Thymus (tissue), 14 donors: ENCODE measurements around the gene GPR108. TPM values are rescaled to one million over a fixed set of nuclear protein-coding genes. Genes with fewer than 3 reads are reported as not detected.
A peak's percentile ranks its signal among the peaks of the same experiment; 100 is the strongest.
"Not testable (repeated sequence)": the region's sequence is repeated elsewhere in the genome, so short reads cannot be mapped to it uniquely, and the experiment has no call there.

Experiments used
- DNase-seq, 9 donors: peaks; one replicate each; pipeline ENCODE4 v3.0.0-alpha.2; 2013; ENCODE audit warnings: low spot score in 9 of 9, low read depth in 6 of 9, missing footprints in 1 of 9
- H3K27ac ChIP-seq, 2 donors: one replicate each; pipeline ENCODE4 v1.5.1; 2013; ENCODE audit warnings: control low read depth in 1 of 2, low read depth in 1 of 2, low read length in 1 of 2, mild to moderate bottlenecking in 1 of 2, moderate library complexity in 1 of 2
- H3K27me3 ChIP-seq, 2 donors: one replicate each; pipeline ENCODE4 v1.5.1; 2013; ENCODE audit warnings: low read length in 1 of 2; ENCODE audit not compliant: control insufficient read depth in 2 of 2, insufficient read depth in 1 of 2
- H3K36me3 ChIP-seq, 2 donors: one replicate each; pipeline ENCODE4 v1.5.1; 2013; ENCODE audit warnings: low read length in 1 of 2, mild to moderate bottlenecking in 1 of 2, moderate library complexity in 1 of 2; ENCODE audit not compliant: control insufficient read depth in 2 of 2, insufficient read depth in 2 of 2
- H3K4me1 ChIP-seq, 2 donors: one replicate each; pipeline ENCODE4 v1.5.1; 2013; ENCODE audit warnings: low read length in 2 of 2; ENCODE audit not compliant: control insufficient read depth in 2 of 2, insufficient read depth in 2 of 2
- H3K4me3 ChIP-seq, 2 donors: one replicate each; pipeline ENCODE4 v1.5.1; 2013; ENCODE audit warnings: low read length in 2 of 2, control low read depth in 1 of 2, mild to moderate bottlenecking in 1 of 2
- H3K9me3 ChIP-seq, 2 donors: one replicate each; pipeline ENCODE4 v1.5.1; 2013; ENCODE audit warnings: low read length in 1 of 2, mild to moderate bottlenecking in 1 of 2; ENCODE audit not compliant: control insufficient read depth in 2 of 2, insufficient read depth in 1 of 2
- WGBS: extraction: QIAGEN DNeasy Blood & Tissue Kit; methylation state at CpG from one replicate; pipeline ENCODE4 v1.1.7; 2013; 5-methylcytosine and 5-hydroxymethylcytosine counted together
- long read RNA-seq, 10 donors: transcript quantifications; one replicate each; lab custom pipeline, GENCODE V29; 2026
- polyA plus RNA-seq: library from polyadenylated mRNA; stranded (reverse); fragments of 200-250 nt; gene quantifications from one replicate; pipeline ENCODE4 v1.2.3, GENCODE V29; 2013
- total RNA-seq: library from RNA; stranded (reverse); fragments of 120-200 nt; gene quantifications from one replicate; pipeline ENCODE4 v1.2.4, GENCODE V29; 2013
- donor health status: healthy.

Gene GPR108
- total RNA-seq (34.9 TPM), polyA plus RNA-seq (106 TPM)
- long read RNA-seq, donor 1, result 0 reads
- long read RNA-seq, donor 2, transcript GPR108-201 (18 exons, 2,057 nt), result major isoform, 12 of 18 reads
- long read RNA-seq, donor 2, partial matches to known transcripts, result 0 of 18 reads
- long read RNA-seq, donor 2, other reads (novel, unspliced or antisense), result 0 of 18 reads
- long read RNA-seq, donor 3, transcript GPR108-201 (18 exons, 2,057 nt), result major isoform, 9 of 18 reads
- long read RNA-seq, donor 3, partial matches to known transcripts, result 6 of 18 reads
- long read RNA-seq, donor 3, other reads (novel, unspliced or antisense), result 0 of 18 reads
- long read RNA-seq, donor 4, partial matches to known transcripts, result 0 of 5 reads
- long read RNA-seq, donor 4, other reads (novel, unspliced or antisense), result 0 of 5 reads
- long read RNA-seq, donor 5, transcript GPR108-201 (18 exons, 2,057 nt), result major isoform, 13 of 33 reads
- long read RNA-seq, donor 5, partial matches to known transcripts, result 20 of 33 reads
- long read RNA-seq, donor 5, other reads (novel, unspliced or antisense), result 0 of 33 reads
- long read RNA-seq, donor 6, partial matches to known transcripts, result 5 of 10 reads
- long read RNA-seq, donor 6, other reads (novel, unspliced or antisense), result 0 of 10 reads
- long read RNA-seq, donor 7, partial matches to known transcripts, result 6 of 13 reads
- long read RNA-seq, donor 7, other reads (novel, unspliced or antisense), result 0 of 13 reads
- long read RNA-seq, donor 8, partial matches to known transcripts, result 0 of 1 reads
- long read RNA-seq, donor 8, other reads (novel, unspliced or antisense), result 0 of 1 reads
- long read RNA-seq, donor 9, transcript GPR108-201 (18 exons, 2,057 nt), result major isoform, 5 of 7 reads
- long read RNA-seq, donor 9, partial matches to known transcripts, result 0 of 7 reads
- long read RNA-seq, donor 9, other reads (novel, unspliced or antisense), result 0 of 7 reads
- long read RNA-seq, donor 10, transcript GPR108-201 (18 exons, 2,057 nt), result major isoform, 5 of 12 reads
- long read RNA-seq, donor 10, partial matches to known transcripts, result 5 of 12 reads
- long read RNA-seq, donor 10, other reads (novel, unspliced or antisense), result 0 of 12 reads

DNA sequence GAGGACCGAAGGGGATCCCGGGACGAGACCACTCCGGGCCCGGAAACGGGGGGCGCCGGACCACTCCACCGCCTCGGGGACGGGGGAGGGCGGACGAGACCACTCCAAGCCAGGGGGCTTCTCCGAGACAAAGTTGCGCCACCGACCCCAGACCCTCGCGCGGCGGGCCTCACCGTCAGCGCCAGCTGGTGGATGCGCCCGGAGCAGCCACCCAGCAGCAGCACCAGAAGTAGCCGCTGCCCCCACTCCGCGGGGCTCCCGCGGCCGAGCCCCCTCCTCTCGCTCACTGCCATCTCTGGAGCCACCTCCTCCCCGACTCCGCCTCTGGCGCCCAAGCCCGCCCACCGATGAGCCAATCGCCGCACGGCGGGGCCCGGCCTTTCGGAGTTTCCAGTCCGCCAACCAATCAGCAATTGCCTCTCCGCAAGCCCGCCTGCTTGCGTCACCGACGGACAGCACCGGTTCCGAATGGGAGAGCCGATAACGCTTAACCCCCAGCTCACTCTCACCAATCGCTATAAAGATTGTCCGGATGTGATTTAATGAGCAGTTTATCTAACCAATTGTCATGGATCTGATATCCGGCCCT, at the start of gene GPR108:
Gene GPR108, minus strand, starts transcription at position 297 of the 589 bp plus-strand sequence. Its CDS starts 4 bp downstream, at position 293.
- Histone ChIP-seq H3K27ac (peak within 1 kb of the TSS; percentile 95 to 96), H3K36me3 (peaks cover 8 to 19% of the 10 kb centered on the region in 2 donors), H3K4me1 (peaks cover 21 to 44% of the 10 kb centered on the region in 2 donors), H3K4me3 (peak within 1 kb of the TSS; percentile 73 to 91), H3K27me3 (peaks cover 28 to 29% of the 10 kb centered on the region in 2 donors), H3K9me3 (peaks cover 0 to 8% of the 10 kb centered on the region in 2 donors)
- DNase-seq, result peak; percentile 98 to 100 (median 99)
- WGBS, result under 1% methylated on average over 55 of the region's 55 CpGs

DNA sequence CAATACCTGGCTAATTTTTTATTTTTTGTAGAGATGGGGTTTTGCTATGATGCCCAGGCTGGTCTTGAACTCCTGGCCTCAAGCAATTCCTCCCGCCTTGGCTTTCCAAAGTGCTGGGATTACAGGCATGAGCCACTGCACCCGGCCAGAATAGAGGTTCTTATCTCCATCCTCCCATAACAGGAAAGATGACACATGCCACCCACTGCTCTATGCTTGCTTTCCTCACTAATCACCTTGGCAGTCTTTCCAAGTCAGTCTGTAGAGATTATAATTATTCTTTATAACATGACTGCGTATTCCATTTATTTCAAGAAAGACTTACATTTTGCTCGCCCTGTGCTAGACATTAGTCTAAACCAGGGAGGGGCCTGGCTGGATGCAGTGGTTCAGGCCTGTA, 41.8 kb upstream of the GPR108 start:
- H3K27ac ChIP-seq, result no peak overlapping the region
- H3K4me3 ChIP-seq, result no peak overlapping the region
- no peaks in the 10 kb centered on the region for H3K9me3 ChIP-seq
- DNase-seq, result no peak
- peaks cover 15 to 39% of the 10 kb centered on the region in 2 donors for H3K36me3 ChIP-seq
- H3K4me1 ChIP-seq, result peaks cover 4 to 18% of the 10 kb centered on the region in 2 donors
- H3K27me3 ChIP-seq, result no peaks in the 10 kb centered on the region
- WGBS, result 95% methylated on average over 4 of the region's 4 CpGs

DNA sequence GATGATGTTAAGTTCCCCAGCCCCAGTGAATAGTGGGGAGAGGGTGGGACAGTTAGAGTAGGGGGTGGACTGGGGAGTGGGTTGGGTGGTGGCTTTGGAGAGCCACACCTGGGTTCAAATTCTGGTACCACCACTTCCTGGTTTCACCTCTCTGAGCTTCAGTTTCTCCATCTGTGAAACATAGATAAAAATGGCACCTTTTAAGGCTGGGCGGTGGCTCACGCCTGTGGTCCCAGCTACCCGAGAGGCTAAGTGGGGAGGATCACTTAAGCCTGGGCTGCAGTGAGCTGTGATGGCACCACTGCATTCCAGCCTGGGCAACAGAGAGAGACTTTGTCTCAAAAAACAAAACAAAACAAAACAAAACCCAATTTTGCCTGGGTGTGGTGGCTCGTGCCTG, 41.0 kb upstream of the GPR108 start:
- WGBS, result 88% methylated on average over 4 of the region's 4 CpGs
- Histone ChIP-seq H3K27ac (no peak overlapping the region), H3K4me3 (no peak overlapping the region), H3K9me3 (no peaks in the 10 kb centered on the region), H3K27me3 (no peaks in the 10 kb centered on the region), H3K4me1 (peaks cover 4 to 18% of the 10 kb centered on the region in 2 donors), H3K36me3 (peaks cover 15 to 39% of the 10 kb centered on the region in 2 donors)
- DNase-seq, result no peak

DNA sequence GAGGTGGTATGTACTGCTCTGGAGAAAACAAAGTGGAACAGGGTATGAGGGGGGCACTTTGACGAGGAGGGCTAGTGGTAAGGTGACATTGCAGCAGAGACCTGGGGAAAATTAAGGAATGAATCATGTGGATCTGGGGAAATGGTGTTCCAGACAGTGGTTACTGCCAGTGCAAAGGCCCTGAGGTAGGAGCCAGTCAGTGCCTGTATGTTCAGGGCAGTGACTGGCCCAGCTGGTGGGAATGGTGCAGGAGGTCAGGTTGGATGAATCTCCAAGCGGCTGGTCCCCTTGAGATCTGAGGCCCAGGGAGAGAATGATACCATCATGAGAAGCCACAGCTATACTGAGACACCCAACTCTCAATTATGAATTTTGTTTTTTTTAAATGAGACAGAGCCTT, 40.1 kb upstream of the GPR108 start:
- Histone ChIP-seq H3K4me3 (no peak overlapping the region), H3K4me1 (peaks cover 4 to 20% of the 10 kb centered on the region in 2 donors), H3K27me3 (no peaks in the 10 kb centered on the region), H3K9me3 (no peaks in the 10 kb centered on the region), H3K36me3 (peaks cover 15 to 37% of the 10 kb centered on the region in 2 donors), H3K27ac (no peak overlapping the region)
- DNase-seq, result no peak
- WGBS, result over 99% methylated on average over 2 of the region's 2 CpGs

- Histone ChIP-seq H3K27me3 (no peaks in the 10 kb centered on the region), H3K36me3 (peaks cover 15 to 34% of the 10 kb centered on the region in 2 donors), H3K4me1 (peaks cover 7 to 24% of the 10 kb centered on the region in 2 donors), H3K27ac (no peak overlapping the region), H3K4me3 (no peak overlapping the region), H3K9me3 (no peaks in the 10 kb centered on the region)
- DNase-seq, result no peak
- whole genome bisulfite sequencing, result 97% methylated on average over 4 of the region's 4 CpGs
Measured at GRCh38 chr19:6776999-6777398, 39.6 kb upstream of the GPR108 start.

GRCh38 chr19:6776045-6776444, 38.7 kb upstream of the GPR108 start:
- not testable (repeated sequence) for H3K27ac ChIP-seq, H3K27me3 ChIP-seq, H3K4me3 ChIP-seq, DNase-seq, H3K9me3 ChIP-seq
- Histone ChIP-seq H3K4me1 (peaks cover 9 to 28% of the 10 kb centered on the region in 2 donors), H3K36me3 (peaks cover 9 to 30% of the 10 kb centered on the region in 2 donors)

- WGBS, result 86% methylated on average over 11 of the region's 11 CpGs
- H3K27ac ChIP-seq, result no peak overlapping the region
- peaks cover 9 to 23% of the 10 kb centered on the region in 2 donors for H3K36me3 ChIP-seq
Measured at GRCh38 chr19:6774821-6775707, 37.7 kb upstream of the GPR108 start.

More at GRCh38 chr19:6774821-6775707, 37.7 kb upstream of the GPR108 start:
- Histone ChIP-seq H3K4me3 (no peak overlapping the region), H3K4me1 (peaks cover 9 to 28% of the 10 kb centered on the region in 2 donors), H3K27me3 (no peaks in the 10 kb centered on the region), H3K9me3 (no peaks in the 10 kb centered on the region)
- no peak for DNase-seq
